NCI-H226 (cell line): Measurements from ENCODE around the gene GBX2.

ENCODE experiments used
- DNase-seq: peaks from one replicate; pipeline ENCODE4 v3.0.0-alpha.2; 2015

The GBX2 gene

GRCh38 chr2:236167297-236168109 lies 683 bp downstream of the GBX2 start:
- DNase-seq = no peak

GRCh38 chr2:236166796-236167296 lies 1.3 kb downstream of the GBX2 start:
- no peak for DNase-seq

GRCh38 chr2:236165842-236166795 lies 2.1 kb downstream of the GBX2 start:
- no peak for DNase-seq

GRCh38 chr2:236164925-236165841 lies 3.0 kb downstream of the GBX2 start:
- no peak for DNase-seq

GRCh38 chr2:236164201-236164924 lies 3.8 kb downstream of the GBX2 start:
- no peak for DNase-seq

- DNase-seq = no peak
These were observed 4.5 kb downstream of the GBX2 start for GRCh38 chr2:236163471-236164200.

- DNase-seq = no peak
These were observed 5.2 kb downstream of the GBX2 start for GRCh38 chr2:236162882-236163470.

- no peak for DNase-seq
These were observed 5.9 kb downstream of the GBX2 start for GRCh38 chr2:236162031-236162845.

GRCh38 chr2:236161531-236161930 lies 6.7 kb downstream of the GBX2 start:
- no peak for DNase-seq

- DNase-seq = no peak
These were observed 7.1 kb downstream of the GBX2 start for GRCh38 chr2:236161082-236161462.

- DNase-seq = no peak
These were observed 7.7 kb downstream of the GBX2 start for GRCh38 chr2:236160366-236161081.

- DNase-seq = no peak
These were observed 8.4 kb downstream of the GBX2 start for GRCh38 chr2:236159778-236160170.

- DNase-seq = no peak
These were observed 9.0 kb downstream of the GBX2 start for GRCh38 chr2:236158969-236159777.

- DNase-seq = no peak
These were observed 10.2 kb downstream of the GBX2 start for GRCh38 chr2:236157815-236158498.

- DNase-seq = no peak
These were observed 10.8 kb downstream of the GBX2 start for GRCh38 chr2:236157366-236157765.

GRCh38 chr2:236156860-236157194 lies 11.4 kb downstream of the GBX2 start:
- DNase-seq = no peak

GRCh38 chr2:236156095-236156859 lies 11.9 kb downstream of the GBX2 start:
- DNase-seq = no peak
